SK-N-SH (cell line): Measurements from ENCODE around the gene EXOC3L1. TPM values are rescaled to one million over a fixed set of nuclear protein-coding genes. Genes with fewer than 3 reads are reported as not detected.

ENCODE experiments used
- CTCF ChIA-PET: fragments of 300-600, 350-600 bp; formaldehyde crosslinking; extraction: SDS; loops from one replicate; lab custom pipeline; 2021; lab: Yijun Ruan, JAX
- POLR2A ChIA-PET: fragments of 350-600 bp; sonication (Branson Sonifier 250); formaldehyde crosslinking; extraction: SDS; loops from one replicate; lab custom pipeline; 2020; ENCODE audit warnings: antibody characterized with exemption, inconsistent platforms; lab: Yijun Ruan, JAX
- DNase-seq: peaks from one replicate; pipeline ENCODE4 v3.0.0; 2012
- H2AFZ ChIP-seq: fragments of 200-600 bp; sonication (generic); 2 replicates; pipeline ENCODE4 v1.8.1; 2016; ENCODE audit warnings: antibody characterized with exemption, mild to moderate bottlenecking, low read depth
- H3F3A ChIP-seq: fragments of 200-600 bp; sonication (generic); replicated peaks from 2 replicates; pipeline ENCODE3; 2016; ENCODE audit warnings: antibody characterized with exemption, mild to moderate bottlenecking; ENCODE audit not compliant: insufficient read depth
- H3K27ac ChIP-seq, 2 experiments: fragments of 200-500 bp in 1 of 2; fragments of 200-600 bp in 1 of 2; sonication (Bioruptor generic) in 1 of 2; sonication (generic), shearing (Covaris generic) in 1 of 2; 2 replicates each; pipeline versions ENCODE4 v1.5.1 to v1.6.1; 2014 to 2016; ENCODE audit warnings: low read depth in 2 of 2, inconsistent platforms in 1 of 2, low read length in 1 of 2, mild to moderate bottlenecking in 1 of 2, mixed read lengths in 1 of 2
- H3K27me3 ChIP-seq: fragments of 200-600 bp; sonication (generic), shearing (Covaris generic); 2 replicates; pipeline ENCODE4 v1.6.1; 2016; ENCODE audit warnings: mixed run types; ENCODE audit not compliant: insufficient read depth
- H3K36me3 ChIP-seq, 2 experiments: fragments of 200-500 bp in 1 of 2; fragments of 200-600 bp in 1 of 2; sonication (Bioruptor generic) in 1 of 2; sonication (generic) in 1 of 2; replicated peaks in 1 of 2; 2 replicates each; pipeline versions ENCODE3 to v1.5.1; 2014 to 2016; ENCODE audit warnings: low read length in 1 of 2, mild to moderate bottlenecking in 1 of 2; ENCODE audit not compliant: insufficient read depth in 2 of 2, control insufficient read depth in 1 of 2
- H3K4me1 ChIP-seq, 2 experiments: fragments of 200-500 bp in 1 of 2; fragments of 200-600 bp in 1 of 2; sonication (Bioruptor generic) in 1 of 2; sonication (generic), shearing (Covaris generic) in 1 of 2; 2 replicates each; pipeline versions ENCODE4 v1.5.1 to v1.6.1; 2014 to 2016; ENCODE audit warnings: low read depth in 1 of 2, low read length in 1 of 2, mixed run types in 1 of 2; ENCODE audit not compliant: insufficient read depth in 2 of 2, control insufficient read depth in 1 of 2
- H3K4me2 ChIP-seq: fragments of 200-600 bp; sonication (generic), shearing (Covaris generic); 2 replicates; pipeline ENCODE4 v1.6.1; 2017; ENCODE audit warnings: mixed run types
- H3K4me3 ChIP-seq, 2 experiments: fragments of 200-500 bp in 1 of 2; fragments of 200-600 bp in 1 of 2; sonication (Bioruptor generic) in 1 of 2; sonication (generic), shearing (Covaris generic) in 1 of 2; 2 replicates each; pipeline versions ENCODE4 v1.5.1 to v1.8.1; 2014 to 2016; ENCODE audit warnings: low read depth in 2 of 2, inconsistent platforms in 1 of 2, low read length in 1 of 2, mild to moderate bottlenecking in 1 of 2, mixed read lengths in 1 of 2, moderate library complexity in 1 of 2
- H3K79me2 ChIP-seq: fragments of 200-600 bp; sonication (generic); 2 replicates; pipeline ENCODE4 v1.8.1; 2017; ENCODE audit warnings: mild to moderate bottlenecking; ENCODE audit not compliant: insufficient read depth
- H3K9ac ChIP-seq: fragments of 200-600 bp; sonication (generic); 2 replicates; pipeline ENCODE4 v1.6.1; 2017; ENCODE audit warnings: mixed run types
- H3K9me2 ChIP-seq: fragments of 200-600 bp; sonication (generic); 2 replicates; pipeline ENCODE4 v1.6.1; 2017; ENCODE audit warnings: mixed run types
- H3K9me3 ChIP-seq: fragments of 200-600 bp; sonication (generic); 2 replicates; pipeline ENCODE4 v1.6.1; 2017; ENCODE audit warnings: mixed run types, mild to moderate bottlenecking, moderate library complexity
- H4K20me1 ChIP-seq: fragments of 200-600 bp; sonication (generic); 2 replicates; pipeline ENCODE4 v1.6.1; 2017; ENCODE audit warnings: mild to moderate bottlenecking, mixed run types; ENCODE audit not compliant: insufficient read depth
- CHD2 ChIP-seq: fragments of 150-350 bp; IDR thresholded peaks from 2 replicates; pipeline ENCODE4 v1.6.1; 2018; ENCODE audit warnings: low read length; ENCODE audit not compliant: partially characterized antibody
- EP300 ChIP-seq, 2 experiments: IDR thresholded peaks; 2 replicates each; pipeline versions ENCODE4 v1.4.0 to v1.6.1; 2012; ENCODE audit warnings: borderline replicate concordance in 1 of 2, low read depth in 1 of 2, low read length in 1 of 2
- EZH2phosphoT487 ChIP-seq: fragments of 200-600 bp; sonication (generic); IDR thresholded peaks from 2 replicates; pipeline ENCODE4 v1.6.1; 2017; ENCODE audit warnings: low read depth, mixed run types, mild to moderate bottlenecking, antibody characterized with exemption, moderate library complexity, borderline replicate concordance
- FOXJ3 ChIP-seq: sonication (generic); formaldehyde crosslinking; IDR thresholded peaks from 2 replicates; pipeline ENCODE4 v1.5.1; 2020; ENCODE audit warnings: mild to moderate bottlenecking, missing genetic modification reagents
- FOXM1 ChIP-seq: IDR thresholded peaks from 2 replicates; pipeline ENCODE4 v1.4.0; 2012; ENCODE audit warnings: low read depth, mild to moderate bottlenecking
- GATA2 ChIP-seq: sonication (generic); formaldehyde crosslinking; IDR thresholded peaks from 2 replicates; pipeline ENCODE4 v1.5.0; 2020; ENCODE audit warnings: mild to moderate bottlenecking, missing genetic modification reagents
- IRF3 ChIP-seq: fragments of 150-350 bp; IDR thresholded peaks from 2 replicates; pipeline ENCODE4 v1.6.1; 2016; ENCODE audit warnings: mild to moderate bottlenecking, low read depth, low read length
- JUND ChIP-seq: IDR thresholded peaks from 2 replicates; pipeline ENCODE4 v1.4.0; 2012
- RCOR1 ChIP-seq: fragments of 150-350 bp; IDR thresholded peaks from 2 replicates; pipeline ENCODE4 v1.6.1; 2017; ENCODE audit warnings: antibody characterized with exemption, low read length
- REST ChIP-seq: IDR thresholded peaks from 2 replicates; pipeline ENCODE4 v1.6.1; 2012; ENCODE audit warnings: mild to moderate bottlenecking, low read depth, low read length, moderate library complexity
- SMC3 ChIP-seq: IDR thresholded peaks from 2 replicates; pipeline ENCODE4 v1.6.1; 2012; ENCODE audit warnings: low read depth, low read length, improper control_type of control experiment
- USF2 ChIP-seq: fragments of 150-350 bp; IDR thresholded peaks from 2 replicates; pipeline ENCODE4 v1.6.1; 2017; ENCODE audit warnings: antibody characterized with exemption, low read length, low read depth, borderline replicate concordance
- WGBS: methylation state at CpG from one replicate; pipeline ENCODE4 v1.1.6; 2017; ENCODE audit warnings: low lambda C conversion rate; 5-methylcytosine and 5-hydroxymethylcytosine counted together
- polyA plus RNA-seq, 3 experiments: library from polyadenylated mRNA; depleted of rRNA; stranded (reverse); fragments of >200 nt; gene quantifications; 2 replicates each; pipeline ENCODE4 v1.2.3, GENCODE V29; 2012
- TF ChIP-seq, protein P1 (sequence below): IDR thresholded peaks from 2 replicates; pipeline ENCODE4 v1.4.0; 2012; ENCODE audit warnings: low read depth, borderline replicate concordance
- TF ChIP-seq, protein P2 (sequence below): IDR thresholded peaks from 2 replicates; pipeline ENCODE4 v1.4.0; 2012; ENCODE audit warnings: low read depth

Gene EXOC3L1
- polyA plus RNA-seq, 1 of the 3 experiments (the other 2 are of a cell fraction) = 0.46 TPM

DNA sequence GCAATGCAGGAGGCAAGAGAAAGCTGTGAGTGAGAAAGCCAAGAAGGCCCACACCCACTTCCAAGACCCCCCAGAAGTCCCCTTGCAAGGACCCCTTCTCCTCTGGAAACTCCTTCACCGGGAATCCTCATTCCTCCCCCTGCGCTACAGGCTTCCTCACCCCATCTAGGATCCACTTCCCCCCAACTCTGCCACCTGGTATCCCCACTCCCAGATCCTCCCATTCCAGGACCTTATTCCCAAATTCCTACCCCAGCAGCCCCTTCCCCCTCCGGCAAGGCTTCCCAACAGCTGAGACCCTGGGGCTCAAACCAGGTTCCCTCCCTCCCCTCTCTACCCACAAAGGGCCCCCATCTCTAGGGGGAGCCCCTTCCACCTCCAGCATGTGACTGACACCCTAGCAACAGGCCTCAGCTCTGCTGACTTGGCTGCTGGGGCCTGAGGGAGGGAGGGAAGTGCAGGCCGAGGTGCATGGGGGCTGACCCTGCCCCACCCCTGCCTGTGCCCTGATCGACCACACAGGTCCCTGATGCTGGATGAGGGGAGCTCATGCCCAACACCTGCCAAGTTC lies 23.3 kb downstream of the EXOC3L1 start:
- Histone ChIP-seq H3K9me3 (no peaks in the 10 kb centered on the region), H4K20me1 (no peaks in the 10 kb centered on the region), H3K9me2 (no peaks in the 10 kb centered on the region), H3F3A (peaks cover 27% of the 10 kb centered on the region), H3K27me3 (no peaks in the 10 kb centered on the region), H3K79me2 (peaks cover 3% of the 10 kb centered on the region; the same call in 1 of the 2 replicates), H3K36me3 (no peaks in the 10 kb centered on the region), H3K4me3 (no peak overlapping the region), H3K4me1 (peaks cover 21 to 38% of the 10 kb centered on the region in 2 experiments; a peak in 2 of 4 replicates), H3K27ac (no peak overlapping the region), H2AFZ (no peak overlapping the region), H3K9ac (no peak overlapping the region), H3K4me2 (no peak overlapping the region)
- DNase-seq = no peak
- WGBS = 92% methylated on average over 5 of the region's 5 CpGs
- ChIA-PET CTCF (interaction anchor here (0.6 to 2.3 kb wide), 6 partner anchors 11 to 557 kb away, joined by 3 to 13 read pairs (median 3); no protein-coding TSS in a partner anchor), POLR2A (no interaction called here)
- TF ChIP-seq EP300 (IDR thresholded peaks at IDR 0.05; ENCODE audit: borderline replicate concordance in 1 of 2, low read depth in 1 of 2, low read length in 1 of 2) (no peak), IRF3 (no peak), GATA2 (CRISPR knock-in tag) (no peak), FOXJ3 (CRISPR knock-in tag) (no peak), EZH2phosphoT487 (no peak), JUND (no peak), USF2 (no peak), REST (no peak), RCOR1 (no peak), SMC3 (no peak), FOXM1 (no peak), CHD2 (no peak)
- TF ChIP-seq, protein P1, sequence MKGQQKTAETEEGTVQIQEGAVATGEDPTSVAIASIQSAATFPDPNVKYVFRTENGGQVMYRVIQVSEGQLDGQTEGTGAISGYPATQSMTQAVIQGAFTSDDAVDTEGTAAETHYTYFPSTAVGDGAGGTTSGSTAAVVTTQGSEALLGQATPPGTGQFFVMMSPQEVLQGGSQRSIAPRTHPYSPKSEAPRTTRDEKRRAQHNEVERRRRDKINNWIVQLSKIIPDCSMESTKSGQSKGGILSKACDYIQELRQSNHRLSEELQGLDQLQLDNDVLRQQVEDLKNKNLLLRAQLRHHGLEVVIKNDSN = no peak
- TF ChIP-seq, protein P2, sequence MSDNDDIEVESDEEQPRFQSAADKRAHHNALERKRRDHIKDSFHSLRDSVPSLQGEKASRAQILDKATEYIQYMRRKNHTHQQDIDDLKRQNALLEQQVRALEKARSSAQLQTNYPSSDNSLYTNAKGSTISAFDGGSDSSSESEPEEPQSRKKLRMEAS = no peak
